Stimulated activated CD4-positive, alpha-beta T cell treated with anti-CD3 and anti-CD28 coated beads, TNF-alpha, amount 100 ng/mL, for 48 hours (primary cell): Measurements from ENCODE around the gene PSMD13.

Source experiments
- DNase-seq, 3 donors: peaks; one replicate each; pipeline ENCODE4 v3.0.0-alpha.2; 2020; ENCODE audit warnings: low read depth in 3 of 3

The PSMD13 gene

DNA sequence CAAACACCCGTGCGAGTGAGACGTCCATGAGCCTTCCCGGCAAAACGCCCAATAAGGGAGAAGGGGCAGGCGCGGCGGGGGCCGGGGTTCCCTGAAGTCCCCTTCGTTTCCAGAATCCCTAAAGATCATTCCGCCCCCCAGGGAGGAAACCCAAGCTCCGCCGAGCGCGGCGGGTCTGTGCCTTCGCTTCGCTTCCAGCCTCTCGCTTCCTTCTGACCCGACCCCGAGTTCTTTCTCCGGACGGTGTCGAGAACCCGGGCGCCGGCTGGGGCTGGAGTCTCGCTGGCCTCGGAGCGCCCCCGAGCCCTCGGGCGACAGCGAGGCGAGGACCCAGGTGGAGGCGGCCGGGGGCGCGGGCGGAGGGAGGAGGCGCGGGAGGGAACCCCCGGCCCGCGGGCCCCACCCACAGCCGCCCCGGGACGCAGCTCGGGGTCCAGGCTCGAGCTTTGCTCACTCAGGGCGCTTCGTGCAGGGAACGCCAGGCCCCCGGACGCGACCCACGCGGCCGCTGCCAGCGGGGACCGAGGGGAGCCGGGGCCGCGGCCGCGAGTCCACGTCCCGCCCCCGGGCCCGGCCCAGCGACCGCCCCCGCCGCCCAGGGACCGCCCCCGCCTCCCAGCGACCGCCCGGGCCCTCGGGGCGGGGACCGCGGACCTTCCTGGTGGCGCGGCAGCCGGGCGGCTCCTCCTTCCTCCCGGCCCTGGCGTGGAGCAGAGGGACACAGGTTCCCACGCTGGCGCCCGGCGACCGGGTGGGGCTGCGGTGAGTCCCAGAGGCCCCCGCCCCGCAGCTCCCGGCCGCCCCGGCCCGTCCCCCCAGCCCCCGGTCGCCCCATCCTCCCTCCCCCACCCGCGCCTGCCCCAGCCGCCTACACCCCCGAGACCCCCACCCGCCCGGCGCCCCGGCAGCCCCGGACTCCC lies 52.0 kb downstream of the PSMD13 start, which contains the start of gene PGGHG:
PGGHG (plus strand) TSS at position 649 of the 920 bp plus-strand sequence. CDS start 691 bp downstream, outside the sequence.
- DNase-seq, result no peak

DNA sequence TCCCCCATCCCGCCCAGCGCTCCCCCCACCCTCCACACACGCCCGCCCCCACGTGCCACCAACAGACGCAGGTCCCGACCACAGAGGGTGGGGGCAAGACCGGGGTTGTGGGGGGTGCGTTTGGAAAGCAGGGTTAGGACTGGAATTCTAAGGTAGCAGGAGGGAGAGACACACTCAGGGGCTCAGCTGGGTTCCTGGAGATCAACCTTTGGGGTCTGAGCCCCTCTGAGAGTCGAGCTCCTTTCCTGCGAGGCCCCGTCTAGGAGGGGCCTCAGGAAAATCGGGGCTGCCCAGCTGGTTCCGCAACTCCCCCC lies 52.6 kb downstream of the PSMD13 start:
- no peak for DNase-seq

DNA sequence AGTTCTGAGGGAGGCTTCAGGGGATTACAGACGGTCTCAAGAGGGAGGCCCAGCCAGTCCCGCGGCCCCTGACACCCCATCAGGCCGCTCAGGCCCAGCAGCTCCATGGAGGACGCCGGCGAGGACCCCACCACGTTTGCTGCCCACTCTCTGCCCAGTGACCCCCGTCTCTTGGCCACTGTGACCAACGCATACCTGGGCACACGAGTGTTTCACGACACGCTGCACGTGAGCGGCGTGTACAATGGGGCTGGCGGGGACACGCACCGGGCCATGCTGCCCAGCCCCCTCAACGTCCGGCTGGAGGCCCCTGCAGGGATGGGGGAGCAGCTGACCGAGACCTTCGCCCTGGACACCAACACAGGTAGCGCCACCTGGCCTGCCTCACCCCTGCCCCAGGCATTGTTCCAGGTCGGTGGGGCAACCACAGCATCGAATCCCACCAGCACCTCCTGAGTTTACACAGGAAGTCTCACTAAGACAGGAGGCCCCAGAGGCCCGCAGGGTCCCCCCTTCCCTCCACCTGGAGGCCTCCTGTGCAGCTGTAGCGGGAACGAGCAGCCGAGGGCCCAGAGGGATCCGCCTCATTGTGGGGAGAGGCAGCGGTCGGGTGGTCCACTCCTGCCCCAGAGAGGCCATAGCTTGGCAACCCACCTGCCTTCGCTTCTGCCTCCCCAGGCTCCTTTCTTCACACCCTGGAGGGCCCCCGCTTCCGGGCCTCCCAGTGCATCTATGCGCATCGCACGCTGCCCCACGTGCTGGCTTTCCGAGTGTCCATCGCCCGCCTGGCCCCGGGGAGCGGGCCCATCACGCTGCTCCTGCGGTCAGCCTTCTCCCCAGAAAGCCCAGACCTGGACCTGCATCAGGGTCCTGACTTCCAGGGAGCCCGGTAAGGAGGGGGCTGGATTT lies 53.2 kb downstream of the PSMD13 start:
- no peak for DNase-seq

DNA sequence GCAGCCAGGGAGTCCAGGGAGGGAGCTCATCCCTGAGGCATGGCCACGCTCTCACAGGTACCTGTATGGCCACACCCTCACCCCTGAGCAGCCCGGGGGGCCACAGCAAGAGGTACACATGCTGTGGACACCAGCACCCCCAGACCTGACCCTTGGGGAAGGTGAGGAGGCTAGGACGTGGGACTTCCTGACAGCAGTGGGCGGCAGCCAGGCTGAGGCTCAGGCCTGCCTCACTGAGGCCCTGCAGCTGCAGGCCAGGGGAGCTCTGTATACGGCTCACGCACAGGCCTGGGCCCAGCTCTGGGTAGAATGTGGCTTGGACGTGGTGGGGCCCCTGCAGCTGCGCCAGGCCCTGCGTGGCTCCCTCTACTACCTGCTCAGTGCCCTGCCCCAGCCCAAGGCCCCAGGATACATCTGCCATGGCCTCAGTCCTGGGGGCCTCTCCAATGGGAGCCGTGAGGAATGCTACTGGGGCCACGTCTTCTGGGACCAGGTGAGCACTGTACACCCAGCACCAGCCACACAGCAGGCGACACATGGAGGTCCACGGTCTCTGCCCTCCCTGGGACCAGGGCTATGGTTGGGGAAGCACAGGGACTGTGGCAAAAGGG lies 54.0 kb downstream of the PSMD13 start:
- DNase-seq, result no peak

DNA sequence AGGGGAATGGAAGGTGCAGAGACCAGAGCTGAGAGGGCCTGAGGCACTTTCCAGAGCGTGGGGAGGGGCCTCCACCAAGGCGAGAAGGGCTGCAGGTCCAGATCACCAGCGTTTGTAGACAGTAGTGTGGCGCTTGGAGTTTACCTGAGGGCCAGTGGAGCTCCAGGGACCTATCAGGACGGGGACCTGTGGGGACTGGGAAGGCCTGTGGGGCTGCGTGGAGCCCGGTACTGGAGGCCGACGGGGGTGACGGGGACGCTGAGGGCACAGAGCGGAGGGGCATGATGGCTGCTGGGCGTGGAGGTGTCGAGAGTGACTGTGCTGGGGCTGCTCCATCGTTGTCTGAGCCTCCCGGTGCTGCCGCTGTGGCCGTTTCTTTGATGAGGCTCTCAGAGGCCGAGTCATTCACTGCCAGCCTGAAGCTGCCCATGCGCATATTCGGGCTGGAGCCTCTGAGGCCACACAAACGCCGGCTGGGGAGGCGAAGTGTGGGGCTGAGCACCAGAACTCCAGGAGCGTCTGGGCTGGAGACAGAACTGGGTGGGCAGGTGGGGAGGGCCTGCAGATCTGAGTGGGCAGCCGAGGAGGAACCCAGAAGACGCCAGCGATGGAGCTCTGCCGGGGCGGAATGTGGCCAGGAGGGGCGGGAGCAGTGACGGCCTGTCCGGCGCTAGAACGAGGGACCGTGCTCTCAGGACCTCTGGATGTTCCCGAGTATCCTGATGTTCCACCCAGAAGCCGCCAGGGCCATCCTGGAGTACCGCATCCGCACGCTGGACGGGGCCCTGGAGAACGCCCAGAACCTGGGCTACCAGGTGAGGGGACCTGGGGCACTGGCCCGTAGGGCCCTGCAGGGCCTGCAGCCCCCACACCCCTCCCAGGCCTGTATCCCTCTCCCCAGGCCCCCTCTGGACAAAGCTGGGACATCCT lies 54.8 kb downstream of the PSMD13 start:
- DNase-seq, result no peak

DNA sequence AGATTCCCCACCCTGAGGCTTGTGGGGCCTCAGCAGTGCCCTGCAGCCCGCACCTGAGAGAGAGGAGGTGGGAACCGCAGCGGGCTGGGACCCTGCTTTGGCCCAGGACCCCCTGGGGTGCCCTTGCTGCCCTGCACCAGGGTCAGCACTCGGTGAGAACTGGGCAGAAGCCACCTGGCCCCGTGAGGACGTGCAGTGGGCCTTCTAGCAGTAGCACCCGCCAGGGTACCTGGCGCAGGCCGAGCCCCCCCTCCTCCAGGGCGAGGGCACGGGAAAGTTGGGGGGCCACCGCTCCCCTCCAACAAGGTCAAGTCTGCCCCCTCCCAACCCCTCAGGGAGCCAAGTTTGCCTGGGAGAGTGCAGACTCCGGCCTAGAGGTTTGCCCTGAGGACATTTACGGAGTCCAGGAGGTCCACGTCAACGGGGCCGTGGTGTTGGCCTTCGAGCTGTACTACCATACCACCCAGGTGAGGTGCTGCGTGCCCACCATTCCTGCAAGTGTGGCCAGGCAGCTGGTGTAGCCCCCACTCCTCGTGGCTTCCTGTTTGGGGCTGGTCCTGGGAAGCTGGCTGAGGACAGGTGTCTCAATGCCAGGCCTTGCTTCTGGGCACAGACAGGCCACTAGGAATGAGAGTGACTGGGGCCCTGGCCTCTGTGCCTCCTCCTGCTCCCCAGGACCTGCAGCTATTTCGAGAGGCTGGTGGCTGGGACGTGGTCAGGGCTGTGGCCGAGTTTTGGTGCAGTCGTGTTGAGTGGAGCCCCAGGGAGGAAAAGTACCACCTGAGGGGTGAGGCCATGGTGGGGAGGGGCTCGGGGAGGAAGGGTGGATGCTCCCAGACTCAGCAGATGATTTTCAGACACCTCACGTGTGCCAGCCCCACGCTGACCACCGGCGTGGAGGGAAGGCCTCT lies 55.7 kb downstream of the PSMD13 start:
- no peak for DNase-seq

DNA sequence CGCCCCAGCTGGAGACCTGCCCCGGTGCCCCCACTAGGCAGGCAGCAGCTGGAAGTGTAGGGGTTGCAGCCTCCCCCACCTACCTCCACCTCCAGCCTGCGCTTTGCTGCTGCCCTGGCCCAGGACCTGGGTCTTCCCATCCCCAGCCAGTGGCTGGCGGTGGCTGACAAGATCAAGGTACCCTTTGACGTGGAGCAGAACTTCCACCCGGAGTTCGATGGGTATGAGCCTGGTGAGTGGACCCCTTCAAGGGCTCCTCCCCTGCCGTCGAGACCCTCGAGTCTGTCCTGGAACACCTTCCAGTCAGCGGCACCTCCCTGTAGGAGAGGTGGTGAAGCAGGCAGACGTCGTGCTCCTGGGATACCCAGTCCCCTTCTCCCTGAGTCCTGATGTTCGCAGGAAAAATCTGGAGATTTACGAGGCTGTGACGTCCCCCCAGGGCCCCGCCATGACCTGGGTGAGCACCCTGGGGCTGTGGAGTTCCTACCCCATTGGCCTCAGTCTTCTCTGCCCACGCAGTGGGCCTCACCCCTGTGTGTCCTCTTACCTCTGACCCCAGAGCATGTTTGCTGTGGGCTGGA lies 56.6 kb downstream of the PSMD13 start:
- no peak for DNase-seq

DNA sequence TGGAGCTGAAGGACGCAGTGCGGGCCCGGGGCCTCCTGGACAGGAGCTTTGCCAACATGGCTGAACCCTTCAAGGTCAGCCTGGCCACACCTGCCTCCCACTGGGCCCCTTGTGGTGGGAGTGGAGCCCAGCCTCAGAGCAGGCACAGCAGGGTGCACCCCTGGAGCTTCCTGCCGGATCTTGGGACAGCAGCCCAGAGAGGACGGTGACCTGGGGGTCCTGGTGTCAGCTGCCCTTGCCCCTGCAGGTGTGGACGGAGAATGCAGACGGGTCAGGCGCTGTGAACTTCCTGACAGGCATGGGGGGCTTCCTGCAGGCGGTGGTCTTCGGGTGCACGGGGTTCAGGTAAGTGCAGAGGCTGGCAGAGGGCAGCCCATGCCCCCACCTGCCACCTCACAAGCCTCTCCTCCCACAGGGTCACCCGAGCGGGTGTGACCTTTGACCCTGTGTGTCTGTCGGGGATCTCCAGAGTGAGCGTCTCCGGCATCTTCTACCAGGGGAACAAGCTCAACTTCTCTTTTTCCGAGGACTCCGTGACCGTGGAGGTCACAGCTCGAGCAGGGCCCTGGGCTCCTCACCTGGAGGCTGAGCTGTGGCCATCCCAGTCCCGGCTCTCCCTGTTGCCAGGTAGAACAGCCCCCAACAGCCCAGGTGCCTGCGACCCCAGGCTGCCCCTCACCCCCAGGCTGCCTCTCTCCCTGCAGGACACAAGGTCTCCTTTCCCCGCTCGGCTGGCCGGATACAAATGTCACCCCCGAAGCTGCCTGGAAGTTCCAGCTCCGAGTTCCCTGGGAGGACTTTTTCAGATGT lies 57.3 kb downstream of the PSMD13 start:
- no peak for DNase-seq

DNA sequence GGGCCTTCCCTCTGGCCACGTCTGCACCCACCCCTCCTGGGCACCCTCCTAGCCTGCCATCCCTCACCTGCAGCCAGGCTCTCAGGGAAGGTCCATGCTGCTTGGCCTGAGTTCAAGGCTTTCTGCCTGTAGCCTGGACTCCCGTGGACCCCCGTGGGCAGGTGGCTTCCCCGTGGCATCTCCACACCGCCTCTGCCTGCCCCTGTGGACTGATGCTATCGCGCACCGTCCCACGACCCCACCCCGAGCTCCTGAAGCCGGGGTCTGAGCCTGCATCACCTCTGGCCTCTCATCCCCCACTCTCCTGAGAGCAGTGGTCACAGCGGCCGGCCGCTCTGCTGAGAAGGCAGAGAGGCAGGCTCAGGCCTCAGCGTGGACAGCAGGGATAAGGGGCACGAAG lies 58.0 kb downstream of the PSMD13 start:
- no peak for DNase-seq

DNA sequence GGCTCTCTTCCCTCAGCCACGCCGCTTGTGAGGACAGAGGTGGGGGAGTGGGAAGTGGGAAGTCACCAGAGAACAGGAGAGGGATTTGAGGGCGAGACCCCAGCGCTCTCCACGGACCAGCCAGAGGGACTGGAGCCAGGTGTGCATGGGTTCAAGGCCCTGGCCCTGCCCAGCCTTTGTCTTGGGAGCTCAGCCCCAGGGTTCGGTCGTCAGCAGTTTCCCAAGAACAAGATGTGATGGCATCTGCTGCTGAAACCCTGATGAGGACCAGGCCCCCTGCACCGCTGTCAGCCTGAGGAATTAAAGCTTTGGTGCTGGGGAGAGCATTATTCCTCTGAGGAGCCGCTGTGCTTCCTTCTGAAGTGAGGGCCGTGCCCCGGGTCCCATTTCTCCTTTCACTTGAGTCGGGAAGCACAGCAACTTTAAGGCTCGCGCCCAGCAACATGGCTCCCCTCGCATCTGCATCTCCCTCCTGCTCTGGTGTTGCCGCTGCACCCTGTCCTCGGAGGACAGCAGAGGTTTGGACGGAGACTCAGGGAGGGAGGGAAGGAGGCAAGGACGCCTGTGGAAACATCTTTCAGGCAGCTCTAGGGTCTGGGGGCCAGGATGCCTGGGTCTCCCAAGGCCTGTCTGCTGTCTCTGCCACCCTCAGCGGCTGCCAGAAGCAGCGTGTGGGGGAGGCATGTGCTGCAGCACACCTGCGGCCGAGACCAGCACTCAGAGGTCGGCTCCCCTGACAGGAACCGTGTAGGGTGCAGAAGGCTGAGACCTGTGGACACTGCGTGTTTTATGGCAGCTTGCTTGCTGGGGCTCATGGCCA lies 58.8 kb downstream of the PSMD13 start:
- DNase-seq, result no peak

DNA sequence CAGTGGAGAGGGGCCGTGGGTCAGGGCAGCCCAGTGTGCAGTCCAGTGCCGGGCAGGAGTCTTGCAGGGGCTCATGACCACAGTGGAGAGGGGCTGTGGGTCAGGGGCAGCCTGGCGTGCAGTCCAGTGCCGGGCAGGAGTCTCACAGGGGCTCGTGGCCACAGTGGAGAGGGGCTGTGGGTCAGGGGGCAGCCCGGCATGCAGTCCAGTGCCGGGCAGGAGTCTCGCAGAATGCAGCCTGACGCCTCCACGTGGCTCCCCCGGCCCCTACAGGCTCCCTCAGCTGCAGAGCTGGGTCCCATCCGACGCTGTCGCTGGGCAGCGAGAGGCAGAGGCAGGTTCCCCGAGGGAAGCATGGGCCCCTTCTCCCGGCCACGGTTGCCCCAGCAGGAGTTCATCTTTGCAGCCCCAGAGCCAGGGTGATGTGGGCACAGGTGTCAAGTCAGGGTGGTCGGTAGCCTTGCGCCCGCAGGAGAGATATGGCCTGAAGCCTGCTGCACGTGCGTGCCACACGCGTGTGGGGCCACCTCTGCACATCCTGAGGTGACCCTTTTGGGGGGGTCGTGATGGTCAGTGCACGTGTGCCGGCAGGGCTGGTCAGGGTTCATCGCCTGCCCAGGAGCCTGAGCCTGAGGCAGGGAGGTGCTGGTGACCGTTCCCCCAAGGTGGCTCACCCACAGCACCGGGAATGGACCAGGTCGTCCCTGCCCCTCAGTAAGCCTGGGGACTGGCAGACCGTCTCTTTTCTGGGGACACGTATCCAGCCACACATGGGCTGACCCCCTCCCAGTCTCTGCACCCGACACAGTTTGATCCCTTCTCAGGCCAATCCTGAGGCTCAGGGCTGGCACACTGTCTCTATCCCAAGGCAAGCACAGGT lies 59.6 kb downstream of the PSMD13 start:
- no peak for DNase-seq

DNA sequence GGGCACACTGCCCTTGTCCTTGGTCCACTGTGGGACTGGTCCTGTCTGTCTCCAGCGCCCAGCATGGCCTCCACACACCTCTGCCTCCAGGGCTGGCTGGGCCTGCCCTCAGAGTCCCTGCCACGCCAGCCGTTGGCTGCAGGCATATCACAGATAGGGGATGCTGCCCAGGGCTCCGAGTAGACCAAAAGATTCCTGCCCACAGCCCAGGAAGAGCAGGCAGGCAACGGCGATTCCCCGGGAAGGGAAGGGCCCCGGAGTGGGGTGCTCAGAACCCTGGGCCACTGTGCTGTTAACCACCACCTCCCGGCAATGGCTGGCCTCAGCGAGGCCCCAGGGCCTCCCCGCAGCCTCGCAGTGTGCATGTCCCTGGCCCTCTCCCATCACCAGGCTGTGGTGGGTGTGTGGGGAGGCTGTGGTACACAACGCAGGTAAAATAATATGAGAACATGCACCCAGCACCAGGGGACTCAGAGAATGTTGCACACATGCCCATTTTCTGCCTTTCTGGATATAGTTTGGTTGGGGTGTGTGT lies 60.3 kb downstream of the PSMD13 start:
- no peak for DNase-seq

DNA sequence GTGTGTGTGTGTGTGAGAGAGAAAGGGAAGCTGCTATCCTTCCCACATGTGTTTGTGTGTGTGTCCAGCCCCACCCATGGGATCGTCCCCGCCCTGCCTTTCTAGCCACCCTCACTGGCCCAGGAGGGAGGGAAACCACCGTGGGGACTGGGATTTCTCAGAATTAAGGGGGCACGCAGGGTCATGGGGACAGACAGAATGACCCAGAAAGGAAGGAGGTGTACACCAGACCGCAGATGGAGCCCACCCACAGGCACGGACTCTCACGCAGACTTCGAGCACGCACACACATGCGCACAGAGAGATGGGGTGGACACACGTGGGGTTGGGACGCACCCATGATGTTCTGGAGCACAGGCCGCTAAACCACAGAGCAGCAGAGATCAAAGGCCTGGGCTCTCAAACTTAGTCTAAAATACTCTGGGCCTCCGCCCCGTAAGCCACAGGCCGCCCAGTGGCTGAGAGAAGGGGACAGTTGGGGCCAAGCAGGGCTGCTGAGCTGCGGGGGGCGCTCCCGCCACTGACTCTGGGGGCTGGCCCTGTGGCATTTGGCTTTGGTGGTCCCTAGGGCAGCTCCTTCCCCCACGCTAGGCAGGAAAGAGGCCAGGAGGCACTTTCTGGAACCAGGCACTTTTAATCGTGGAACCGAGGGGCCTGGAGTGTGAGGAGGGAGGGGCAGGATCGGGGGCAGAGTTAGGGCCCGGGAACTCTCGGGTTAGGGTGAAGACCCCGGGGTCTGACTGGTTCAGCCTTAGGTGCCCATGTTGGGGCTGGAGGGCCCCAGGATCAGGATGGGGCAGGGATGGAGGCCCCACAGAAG lies 61.0 kb downstream of the PSMD13 start:
- DNase-seq, result no peak

DNA sequence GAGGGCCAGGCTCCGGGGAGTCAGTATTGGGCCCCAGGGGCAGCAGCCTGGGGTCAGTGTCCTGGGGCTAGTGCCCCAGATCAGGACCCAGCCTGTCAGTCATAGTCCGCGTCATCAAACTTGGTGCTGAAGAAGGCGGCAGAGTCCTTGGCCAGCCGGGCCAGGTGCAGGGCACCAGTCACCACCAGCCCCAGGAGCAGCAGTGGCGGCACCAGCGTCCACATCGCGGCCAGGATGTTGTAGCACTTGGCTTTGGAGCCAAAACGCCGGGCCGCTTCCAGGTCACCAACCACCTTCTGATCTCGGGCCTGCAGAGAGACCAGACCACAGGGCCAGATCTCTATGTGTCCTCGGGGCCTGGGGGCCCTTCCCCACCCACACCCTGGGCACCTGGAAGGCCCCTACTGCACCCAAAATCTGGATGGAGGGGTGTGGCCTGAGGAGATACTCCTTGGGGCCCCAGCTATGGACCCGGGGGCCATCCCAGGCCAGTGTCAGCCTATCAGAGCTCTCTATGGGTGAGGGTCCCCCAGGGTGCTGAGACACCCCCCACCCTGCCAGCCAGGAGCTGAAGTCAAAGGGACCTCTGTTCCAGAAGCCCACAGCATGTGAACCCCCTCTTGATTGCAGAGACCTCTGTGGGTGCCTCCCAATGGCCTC lies 61.8 kb downstream of the PSMD13 start:
- no peak for DNase-seq
